ENCODE results near the gene CPTP. TPM values are rescaled to one million over a fixed set of nuclear protein-coding genes. Genes with fewer than 3 reads are reported as not detected.

Gene CPTP
- total RNA-seq, 4 donors from 2014 or later = 15.4 to 44.9 (median 31.5) TPM

GRCh38 chr1:1338278-1338677 lies 13.7 kb downstream of the CPTP start:
- TF ChIP-seq, protein P1, sequence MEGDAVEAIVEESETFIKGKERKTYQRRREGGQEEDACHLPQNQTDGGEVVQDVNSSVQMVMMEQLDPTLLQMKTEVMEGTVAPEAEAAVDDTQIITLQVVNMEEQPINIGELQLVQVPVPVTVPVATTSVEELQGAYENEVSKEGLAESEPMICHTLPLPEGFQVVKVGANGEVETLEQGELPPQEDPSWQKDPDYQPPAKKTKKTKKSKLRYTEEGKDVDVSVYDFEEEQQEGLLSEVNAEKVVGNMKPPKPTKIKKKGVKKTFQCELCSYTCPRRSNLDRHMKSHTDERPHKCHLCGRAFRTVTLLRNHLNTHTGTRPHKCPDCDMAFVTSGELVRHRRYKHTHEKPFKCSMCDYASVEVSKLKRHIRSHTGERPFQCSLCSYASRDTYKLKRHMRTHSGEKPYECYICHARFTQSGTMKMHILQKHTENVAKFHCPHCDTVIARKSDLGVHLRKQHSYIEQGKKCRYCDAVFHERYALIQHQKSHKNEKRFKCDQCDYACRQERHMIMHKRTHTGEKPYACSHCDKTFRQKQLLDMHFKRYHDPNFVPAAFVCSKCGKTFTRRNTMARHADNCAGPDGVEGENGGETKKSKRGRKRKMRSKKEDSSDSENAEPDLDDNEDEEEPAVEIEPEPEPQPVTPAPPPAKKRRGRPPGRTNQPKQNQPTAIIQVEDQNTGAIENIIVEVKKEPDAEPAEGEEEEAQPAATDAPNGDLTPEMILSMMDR (IDR thresholded peaks at IDR 0.05) = no peak
- TF ChIP-seq POLR2A (IDR thresholded peaks at IDR 0.05; ENCODE audit: low read depth) (no peak), POLR2AphosphoS5 (IDR thresholded peaks at IDR 0.05) (no peak), EP300 (IDR thresholded peaks at IDR 0.05) (no peak)
- Histone ChIP-seq H3K36me3 (peaks cover 27 to 74% (median 68%) of the 10 kb centered on the region in 4 donors), H3K27me3 (no peaks in the 10 kb centered on the region), H3K27ac (replicated peaks in 1 of 4) (no peak overlapping the region), H3K9me3 (no peaks in the 10 kb centered on the region), H3K4me3 (no peak overlapping the region), H3K4me1 (peaks cover 0 to 11% (median 3%) of the 10 kb centered on the region in 4 donors)
- intact Hi-C loops (cut with DNase I) = no loop called here
- no CpG with 5 or more reads among the region's 36 CpGs for WGBS
- DNase-seq (ENCODE audit: extremely low spot score) = no peak

DNA sequence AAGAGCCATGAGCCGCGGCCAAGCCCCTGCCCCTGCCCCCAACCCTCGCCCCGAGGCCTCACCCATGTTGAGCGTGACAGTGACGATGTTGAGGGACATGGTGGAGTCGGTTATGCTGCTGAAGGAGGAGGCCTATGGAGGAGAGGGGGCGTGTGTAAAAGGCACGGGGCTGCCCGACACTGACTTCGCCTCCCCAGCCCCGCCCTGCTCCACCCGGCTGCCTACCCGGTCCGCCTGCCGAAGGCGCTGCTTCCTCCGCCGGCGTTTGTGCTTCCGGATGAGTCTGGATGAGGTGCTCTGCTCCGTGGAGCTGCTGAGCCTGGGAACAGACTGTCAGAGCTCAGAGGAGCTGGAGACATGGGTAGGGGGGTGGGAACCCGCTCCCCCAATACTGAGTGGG lies 15.6 kb downstream of the CPTP start:
- Histone ChIP-seq H3K4me1 (peaks cover 8 to 20% (median 12%) of the 10 kb centered on the region in 4 donors), H3K27me3 (no peaks in the 10 kb centered on the region), H3K9me3 (no peaks in the 10 kb centered on the region), H3K4me3 (no peak overlapping the region), H3K36me3 (peaks cover 27 to 74% (median 67%) of the 10 kb centered on the region in 4 donors), H3K27ac (replicated peaks in 1 of 4) (no peak overlapping the region)
- TF ChIP-seq, protein P1 (IDR thresholded peaks at IDR 0.05) = no peak
- TF ChIP-seq EP300 (IDR thresholded peaks at IDR 0.05) (no peak), POLR2AphosphoS5 (IDR thresholded peaks at IDR 0.05) (no peak), POLR2A (IDR thresholded peaks at IDR 0.05; ENCODE audit: low read depth) (no peak)
- DNase-seq (ENCODE audit: extremely low spot score) = no peak
- intact Hi-C loops (cut with DNase I) = no loop called here
- WGBS = 94% methylated on average over 19 of the region's 23 CpGs

- TF ChIP-seq EP300 (IDR thresholded peaks at IDR 0.05) (no peak), POLR2A (IDR thresholded peaks at IDR 0.05; ENCODE audit: low read depth) (no peak), POLR2AphosphoS5 (IDR thresholded peaks at IDR 0.05) (no peak)
- TF ChIP-seq, protein P1 (IDR thresholded peaks at IDR 0.05) = no peak
- 91% methylated on average over 36 of the region's 36 CpGs for WGBS
- no peak for DNase-seq (ENCODE audit: extremely low spot score)
- no peak overlapping the region for H3K4me3 ChIP-seq
- H3K27me3 ChIP-seq = no peaks in the 10 kb centered on the region
- H3K27ac ChIP-seq (replicated peaks in 1 of 4) = no peak overlapping the region
- no peaks in the 10 kb centered on the region for H3K9me3 ChIP-seq
- H3K4me1 ChIP-seq = peaks cover 16 to 27% (median 20%) of the 10 kb centered on the region in 4 donors
- H3K36me3 ChIP-seq = peaks cover 27 to 67% (median 63%) of the 10 kb centered on the region in 4 donors
- intact Hi-C loops (cut with DNase I) = no loop called here
Observed at GRCh38 chr1:1340791-1341548, 16.4 kb downstream of the CPTP start.

- Histone ChIP-seq H3K27ac (replicated peaks in 1 of 4) (no peak overlapping the region), H3K27me3 (no peaks in the 10 kb centered on the region), H3K36me3 (peaks cover 27 to 61% (median 57%) of the 10 kb centered on the region in 4 donors), H3K9me3 (no peaks in the 10 kb centered on the region), H3K4me3 (no peak overlapping the region), H3K4me1 (peaks cover 22 to 34% (median 26%) of the 10 kb centered on the region in 4 donors)
- intact Hi-C loops (cut with DNase I) = no loop called here
- TF ChIP-seq EP300 (IDR thresholded peaks at IDR 0.05) (no peak), POLR2AphosphoS5 (IDR thresholded peaks at IDR 0.05) (no peak)
- TF ChIP-seq, protein P1 (IDR thresholded peaks at IDR 0.05) = no peak
- no peak for DNase-seq (ENCODE audit: extremely low spot score)
- 79% methylated on average over 6 of the region's 17 CpGs for WGBS
Observed at GRCh38 chr1:1341549-1342021, 17.0 kb downstream of the CPTP start.

Measured in esophagus muscularis mucosa (tissue), 4 donors.